HEK293T (cell line): ENCODE data around the gene ECSCR.

Experiments
- CTCF ChIA-PET: fragments of 350-600 bp; formaldehyde crosslinking; extraction: SDS; loops from one replicate; lab custom pipeline; 2021; ENCODE audit warnings: antibody characterized with exemption, inconsistent platforms; lab: Yijun Ruan, JAX
- POLR2A ChIA-PET: fragments of 350-600 bp; formaldehyde crosslinking; extraction: SDS; loops from one replicate; lab custom pipeline; 2020; ENCODE audit warnings: antibody characterized with exemption, inconsistent platforms; lab: Yijun Ruan, JAX
- DNase-seq: peaks from one replicate; pipeline ENCODE4 v3.0.0; 2012; ENCODE audit warnings: mixed read lengths; ENCODE audit errors: extremely low spot score
- ARNT ChIP-seq: fragments of 450-650 bp; IDR thresholded peaks from 2 replicates; pipeline ENCODE4 v1.6.1; 2017; ENCODE audit warnings: mild to moderate bottlenecking
- BHLHE40 ChIP-seq: fragments of 450-650 bp; IDR thresholded peaks from 2 replicates; pipeline ENCODE4 v1.6.1; 2016; ENCODE audit warnings: mild to moderate bottlenecking, moderate library complexity, borderline replicate concordance
- CTBP1 ChIP-seq: fragments of 450-650 bp; IDR thresholded peaks from 2 replicates; pipeline ENCODE4 v1.6.1; 2016; ENCODE audit warnings: borderline replicate concordance
- ELF4 ChIP-seq: fragments of 450-650 bp; IDR thresholded peaks from 2 replicates; pipeline ENCODE4 v1.6.1; 2017; ENCODE audit warnings: antibody characterized with exemption
- FOXA1 ChIP-seq: fragments of 450-650 bp; IDR thresholded peaks from 2 replicates; pipeline ENCODE4 v1.6.1; 2016; ENCODE audit warnings: mild to moderate bottlenecking
- FOXK2 ChIP-seq: fragments of 450-650 bp; IDR thresholded peaks from 2 replicates; pipeline ENCODE4 v1.6.1; 2016; ENCODE audit warnings: mild to moderate bottlenecking
- FOXM1 ChIP-seq: fragments of 450-650 bp; IDR thresholded peaks from 2 replicates; pipeline ENCODE4 v1.6.1; 2017; ENCODE audit warnings: mild to moderate bottlenecking, borderline replicate concordance
- HDGF ChIP-seq: fragments of 450-650 bp; IDR thresholded peaks from 2 replicates; pipeline ENCODE4 v1.6.1; 2017; ENCODE audit warnings: antibody characterized with exemption, borderline replicate concordance
- L3MBTL2 ChIP-seq: fragments of 450-650 bp; conservative IDR thresholded peaks from 2 replicates; pipeline ENCODE4 v1.6.1; 2016; ENCODE audit warnings: mild to moderate bottlenecking
- LEF1 ChIP-seq: fragments of 450-650 bp; IDR thresholded peaks from 2 replicates; pipeline ENCODE4 v1.6.1; 2017; ENCODE audit warnings: mild to moderate bottlenecking, borderline replicate concordance
- NFRKB ChIP-seq: fragments of 450-650 bp; IDR thresholded peaks from 2 replicates; pipeline ENCODE4 v1.6.1; 2016; ENCODE audit warnings: mild to moderate bottlenecking, moderate library complexity
- PKNOX1 ChIP-seq: fragments of 450-650 bp; IDR thresholded peaks from 2 replicates; pipeline ENCODE4 v1.6.1; 2016
- SP1 ChIP-seq: fragments of 450-650 bp; IDR thresholded peaks from 2 replicates; pipeline ENCODE4 v1.6.1; 2017
- SUZ12 ChIP-seq: fragments of 450-650 bp; IDR thresholded peaks from 2 replicates; pipeline ENCODE4 v1.6.1; 2016; ENCODE audit warnings: mild to moderate bottlenecking
- TARDBP ChIP-seq: fragments of 450-650 bp; IDR thresholded peaks from 2 replicates; pipeline ENCODE4 v1.6.1; 2016
- ZNF384 ChIP-seq: fragments of 450-650 bp; IDR thresholded peaks from 2 replicates; pipeline ENCODE4 v1.6.1; 2016

ECSCR gene

GRCh38 chr5:139408191-139408590, 54.4 kb downstream of the ECSCR start:
- TF ChIP-seq CTBP1, result no peak
- no peak for TF ChIP-seq SUZ12
- TF ChIP-seq SP1, result no peak
- no peak for TF ChIP-seq FOXA1
- TF ChIP-seq PKNOX1, result no peak
- TF ChIP-seq ZNF384, result no peak
- TF ChIP-seq LEF1, result no peak
- no peak for TF ChIP-seq FOXK2
- TF ChIP-seq TARDBP, result no peak
- no peak for TF ChIP-seq ARNT
- TF ChIP-seq L3MBTL2, result no peak
- no peak for DNase-seq
- ChIA-PET CTCF (interaction anchor here (0.6 kb wide), 1 partner anchor 74 kb away, joined by 3 read pairs; no protein-coding TSS in a partner anchor), POLR2A (no interaction called here)

- ChIA-PET POLR2A (no interaction called here), CTCF (interaction anchor here (0.9 to 1.1 kb wide), 2 partner anchors 14 to 15 kb away, joined by 3 to 5 read pairs; no protein-coding TSS in a partner anchor)
- DNase-seq, result no peak
- TF ChIP-seq SUZ12 (no peak), L3MBTL2 (no peak), ZNF384 (no peak), FOXM1 (no peak), BHLHE40 (no peak), NFRKB (no peak), TARDBP (no peak), HDGF (no peak), LEF1 (no peak), PKNOX1 (no peak), SP1 (no peak), FOXA1 (no peak), ELF4 (no peak), CTBP1 (no peak), FOXK2 (no peak), ARNT (no peak)
These were observed 55.0 kb downstream of the ECSCR start for GRCh38 chr5:139407517-139407916.

- no peak for DNase-seq
- TF ChIP-seq ZNF384, result no peak
- TF ChIP-seq TARDBP, result no peak
- no peak for TF ChIP-seq ARNT
- TF ChIP-seq HDGF, result no peak
- TF ChIP-seq NFRKB, result no peak
- no peak for TF ChIP-seq FOXK2
- no peak for TF ChIP-seq PKNOX1
- no peak for TF ChIP-seq SUZ12
- TF ChIP-seq CTBP1, result no peak
- ChIA-PET CTCF (interaction anchor here (0.9 to 1.1 kb wide), 2 partner anchors 14 to 16 kb away, joined by 3 to 5 read pairs; no protein-coding TSS in a partner anchor), POLR2A (interaction anchor here (1.0 to 1.7 kb wide), 3 partner anchors 32 to 114 kb away, joined by 3 to 6 read pairs (median 4); partner anchors contain the start of genes DNAJC18, MATR3 and PAIP2)
These were observed 55.6 kb downstream of the ECSCR start for GRCh38 chr5:139406963-139407362.

GRCh38 chr5:139404484-139404840, 58.1 kb downstream of the ECSCR start:
- ChIA-PET CTCF (interaction anchor here (1.0 kb wide), 1 partner anchor 38 kb away, joined by 3 read pairs; no protein-coding TSS in a partner anchor), POLR2A (interaction anchor here (0.7 to 1.4 kb wide), 4 partner anchors 13 to 110 kb away, joined by 3 to 6 read pairs (median 4); partner anchors contain the start of gene PAIP2)
- DNase-seq, result no peak
- no peak for TF ChIP-seq TARDBP
- no peak for TF ChIP-seq LEF1
- TF ChIP-seq PKNOX1, result no peak
- no peak for TF ChIP-seq SUZ12
- TF ChIP-seq ARNT, result no peak
- no peak for TF ChIP-seq HDGF
- no peak for TF ChIP-seq SP1

GRCh38 chr5:139403787-139404483, 58.6 kb downstream of the ECSCR start, which contains the start of gene SPATA24:
SPATA24 (minus strand) TSS chr5:139404089; CDS start chr5:139404060, 29 bp downstream.
- ChIA-PET CTCF (interaction anchor here (0.7 to 1.0 kb wide), 2 partner anchors 39 to 137 kb away, joined by 3 read pairs; no protein-coding TSS in a partner anchor), POLR2A (interaction anchor here (0.6 to 1.4 kb wide), 6 partner anchors 13 to 195 kb away, joined by 3 to 6 read pairs (median 4); partner anchors contain the start of gene PAIP2)
- peak; percentile 97 for DNase-seq
- TF ChIP-seq LEF1 (no peak), L3MBTL2 (peak; percentile 87), HDGF (no peak), FOXK2 (no peak), NFRKB (no peak), PKNOX1 (no peak)
